ENCODE data around the gene GRK5. TPM values are rescaled to one million over a fixed set of nuclear protein-coding genes. Genes with fewer than 3 reads are reported as not detected.
A peak's percentile ranks its signal among the peaks of the same experiment; 100 is the strongest.

GRK5 gene
- total and polyA plus RNA-seq, 12 donors = 9.3 to 96.4 (median 21.5) TPM

GRCh38 chr10:119409906-119410305 is 202.5 kb downstream of the GRK5 start:
- 74 to 89% (median 77%) methylated on average over 12 to 18 of the region's 18 CpGs for WGBS, 4 donors
- H3K36me3 ChIP-seq (replicated peaks in 1 of 2) = no peaks in the 10 kb centered on the region
- no peaks in the 10 kb centered on the region for H3K27me3 ChIP-seq
- no peak overlapping the region for H3K4me3 ChIP-seq
- intact Hi-C loops (cut with DNase I) = no loop called here
- H3K27ac ChIP-seq = peak overlapping the region in 2 of 5 donors; percentile 68 to 87
- TF ChIP-seq CTCF (IDR thresholded peaks at IDR 0.05) (no peak), POLR2A (IDR thresholded peaks at IDR 0.05) (no peak)
- no peaks in the 10 kb centered on the region for H3K9me3 ChIP-seq (replicated peaks in 1 of 3)
- H3K4me1 ChIP-seq (replicated peaks in 1 of 2) = peaks cover 10 to 35% of the 10 kb centered on the region in 2 donors
- peak; percentile 35 to 87 (median 61) for DNase-seq

- intact Hi-C loops (cut with DNase I) = no loop called here
- no peak overlapping the region for H3K4me3 ChIP-seq
- no peaks in the 10 kb centered on the region for H3K9me3 ChIP-seq (replicated peaks in 1 of 3)
- peak overlapping the region in 3 of 5 donors; percentile 33 to 87 (median 68) for H3K27ac ChIP-seq
- no peak for DNase-seq
- H3K36me3 ChIP-seq (replicated peaks in 1 of 2) = no peaks in the 10 kb centered on the region
- H3K4me1 ChIP-seq (replicated peaks in 1 of 2) = peaks cover 10 to 35% of the 10 kb centered on the region in 2 donors
- no peak for TF ChIP-seq CTCF (IDR thresholded peaks at IDR 0.05)
- no peak for TF ChIP-seq POLR2A (IDR thresholded peaks at IDR 0.05)
- no peaks in the 10 kb centered on the region for H3K27me3 ChIP-seq
- WGBS, 4 donors = 68 to 89% (median 85%) methylated on average over 4 to 9 of the region's 9 CpGs
Measured at GRCh38 chr10:119410361-119411116, 203.2 kb downstream of the GRK5 start.

GRCh38 chr10:119412244-119413092 is 205.1 kb downstream of the GRK5 start:
- peaks cover 10 to 27% of the 10 kb centered on the region in 2 donors for H3K4me1 ChIP-seq (replicated peaks in 1 of 2)
- no peak overlapping the region for H3K4me3 ChIP-seq
- intact Hi-C loops (cut with DNase I) = no loop called here
- H3K9me3 ChIP-seq (replicated peaks in 1 of 3) = no peaks in the 10 kb centered on the region
- DNase-seq = peak; percentile 72 to 88 (median 82)
- no peaks in the 10 kb centered on the region for H3K27me3 ChIP-seq
- peak overlapping the region in 3 of 5 donors; percentile 12 to 87 (median 65) for H3K27ac ChIP-seq
- no peaks in the 10 kb centered on the region for H3K36me3 ChIP-seq (replicated peaks in 1 of 2)
- TF ChIP-seq POLR2A (IDR thresholded peaks at IDR 0.05) (no peak), CTCF (IDR thresholded peaks at IDR 0.05) (peak in 1 of 6 experiments; percentile 5)
- WGBS, 4 donors = 40 to 75% (median 47%) methylated on average over 14 to 31 of the region's 31 CpGs

- Histone ChIP-seq H3K4me3 (no peak overlapping the region), H3K36me3 (replicated peaks in 1 of 2) (no peaks in the 10 kb centered on the region), H3K27ac (peak overlapping the region in 2 of 5 donors; percentile 65 to 87), H3K9me3 (replicated peaks in 1 of 3) (no peaks in the 10 kb centered on the region), H3K27me3 (no peaks in the 10 kb centered on the region), H3K4me1 (replicated peaks in 1 of 2) (peaks cover 10 to 27% of the 10 kb centered on the region in 2 donors)
- intact Hi-C loops (cut with DNase I) = no loop called here
- WGBS, 4 donors = 85 to 92% (median 88%) methylated on average over 8 to 9 of the region's 9 CpGs
- DNase-seq = no peak
- TF ChIP-seq CTCF (IDR thresholded peaks at IDR 0.05) (no peak), POLR2A (IDR thresholded peaks at IDR 0.05) (no peak)
Measured at GRCh38 chr10:119413093-119413453, 205.7 kb downstream of the GRK5 start.
